ENCODE measurements around the gene CD9.

GRCh38 chr12:6279631-6280030, 79.4 kb downstream of the CD9 start:
- TF ChIP-seq, protein P1, sequence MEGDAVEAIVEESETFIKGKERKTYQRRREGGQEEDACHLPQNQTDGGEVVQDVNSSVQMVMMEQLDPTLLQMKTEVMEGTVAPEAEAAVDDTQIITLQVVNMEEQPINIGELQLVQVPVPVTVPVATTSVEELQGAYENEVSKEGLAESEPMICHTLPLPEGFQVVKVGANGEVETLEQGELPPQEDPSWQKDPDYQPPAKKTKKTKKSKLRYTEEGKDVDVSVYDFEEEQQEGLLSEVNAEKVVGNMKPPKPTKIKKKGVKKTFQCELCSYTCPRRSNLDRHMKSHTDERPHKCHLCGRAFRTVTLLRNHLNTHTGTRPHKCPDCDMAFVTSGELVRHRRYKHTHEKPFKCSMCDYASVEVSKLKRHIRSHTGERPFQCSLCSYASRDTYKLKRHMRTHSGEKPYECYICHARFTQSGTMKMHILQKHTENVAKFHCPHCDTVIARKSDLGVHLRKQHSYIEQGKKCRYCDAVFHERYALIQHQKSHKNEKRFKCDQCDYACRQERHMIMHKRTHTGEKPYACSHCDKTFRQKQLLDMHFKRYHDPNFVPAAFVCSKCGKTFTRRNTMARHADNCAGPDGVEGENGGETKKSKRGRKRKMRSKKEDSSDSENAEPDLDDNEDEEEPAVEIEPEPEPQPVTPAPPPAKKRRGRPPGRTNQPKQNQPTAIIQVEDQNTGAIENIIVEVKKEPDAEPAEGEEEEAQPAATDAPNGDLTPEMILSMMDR (IDR thresholded peaks at IDR 0.05): no peak
- TF ChIP-seq EZH2 (IDR thresholded peaks at IDR 0.05; ENCODE audit: borderline replicate concordance, insufficient read depth, low read depth, low read length, poor library complexity, severe bottlenecking): no peak

Measured in B cell (primary cell).